Measurements from ENCODE around the gene RUSC1. TPM values are rescaled to one million over a fixed set of nuclear protein-coding genes. Genes with fewer than 3 reads are reported as not detected.

RUSC1 gene
- total RNA-seq, 1 donor from 2014 or later, result 67.1 TPM

- H3K4me3 Mint-ChIP-seq (ENCODE audit: unreplicated experiment), result no peak overlapping the region
- peaks cover 4% of the 10 kb centered on the region for H3K36me3 Mint-ChIP-seq (ENCODE audit: low read depth, unreplicated experiment)
- no peaks in the 10 kb centered on the region for H3K9me3 Mint-ChIP-seq (ENCODE audit: unreplicated experiment)
- peaks cover 11% of the 10 kb centered on the region for H3K4me1 Mint-ChIP-seq (ENCODE audit: unreplicated experiment)
- peaks cover 15% of the 10 kb centered on the region for H3K27me3 Mint-ChIP-seq (ENCODE audit: unreplicated experiment)
- no peak overlapping the region for H3K27ac Mint-ChIP-seq (ENCODE audit: unreplicated experiment)
- DNase-seq (ENCODE audit: low spot score), result no peak
- TF ChIP-seq CTCF (IDR thresholded peaks at IDR 0.05; ENCODE audit: unreplicated experiment), result no peak
These were observed 23.3 kb upstream of the RUSC1 start for GRCh38 chr1:155297384-155297783.

- peaks cover 6% of the 10 kb centered on the region for H3K4me1 Mint-ChIP-seq (ENCODE audit: unreplicated experiment)
- DNase-seq (ENCODE audit: low spot score), result no peak
- H3K9me3 Mint-ChIP-seq (ENCODE audit: unreplicated experiment), result no peaks in the 10 kb centered on the region
- no peak overlapping the region for H3K27ac Mint-ChIP-seq (ENCODE audit: unreplicated experiment)
- no peak overlapping the region for H3K4me3 Mint-ChIP-seq (ENCODE audit: unreplicated experiment)
- peaks cover 16% of the 10 kb centered on the region for H3K27me3 Mint-ChIP-seq (ENCODE audit: unreplicated experiment)
- no peak for TF ChIP-seq CTCF (IDR thresholded peaks at IDR 0.05; ENCODE audit: unreplicated experiment)
- peaks cover 4% of the 10 kb centered on the region for H3K36me3 Mint-ChIP-seq (ENCODE audit: low read depth, unreplicated experiment)
These were observed 20.7 kb upstream of the RUSC1 start for GRCh38 chr1:155300024-155300423.

- DNase-seq (ENCODE audit: low spot score), result no peak
- Mint-ChIP-seq H3K36me3 (ENCODE audit: low read depth, unreplicated experiment) (peaks cover 4% of the 10 kb centered on the region), H3K27ac (ENCODE audit: unreplicated experiment) (peak overlapping the region; percentile 50), H3K9me3 (ENCODE audit: unreplicated experiment) (no peaks in the 10 kb centered on the region), H3K27me3 (ENCODE audit: unreplicated experiment) (peaks cover 16% of the 10 kb centered on the region), H3K4me3 (ENCODE audit: unreplicated experiment) (no peak overlapping the region), H3K4me1 (ENCODE audit: unreplicated experiment) (peaks cover 6% of the 10 kb centered on the region)
- TF ChIP-seq CTCF (IDR thresholded peaks at IDR 0.05; ENCODE audit: unreplicated experiment), result no peak
These were observed 20.0 kb upstream of the RUSC1 start for GRCh38 chr1:155300553-155301329.

GRCh38 chr1:155301342-155301841, 19.3 kb upstream of the RUSC1 start, which contains the start of gene PKLR:
PKLR (minus strand) TSS chr1:155301438; CDS start chr1:155301395, 43 bp downstream.
- Mint-ChIP-seq H3K9me3 (ENCODE audit: unreplicated experiment) (no peaks in the 10 kb centered on the region), H3K4me3 (ENCODE audit: unreplicated experiment) (no peak within 1 kb of the TSS), H3K27ac (ENCODE audit: unreplicated experiment) (peak within 1 kb of the TSS; percentile 50), H3K27me3 (ENCODE audit: unreplicated experiment) (peaks cover 17% of the 10 kb centered on the region), H3K36me3 (ENCODE audit: low read depth, unreplicated experiment) (peaks cover 4% of the 10 kb centered on the region), H3K4me1 (ENCODE audit: unreplicated experiment) (peaks cover 6% of the 10 kb centered on the region)
- no peak for DNase-seq (ENCODE audit: low spot score)
- TF ChIP-seq CTCF (IDR thresholded peaks at IDR 0.05; ENCODE audit: unreplicated experiment), result no peak

GRCh38 chr1:155304558-155305063, 16.1 kb upstream of the RUSC1 start:
- TF ChIP-seq CTCF (IDR thresholded peaks at IDR 0.05; ENCODE audit: unreplicated experiment), result no peak
- Mint-ChIP-seq H3K36me3 (ENCODE audit: low read depth, unreplicated experiment) (peaks cover 7% of the 10 kb centered on the region), H3K27ac (ENCODE audit: unreplicated experiment) (peak overlapping the region; percentile 61), H3K9me3 (ENCODE audit: unreplicated experiment) (no peaks in the 10 kb centered on the region), H3K4me3 (ENCODE audit: unreplicated experiment) (no peak overlapping the region), H3K27me3 (ENCODE audit: unreplicated experiment) (peaks cover 22% of the 10 kb centered on the region), H3K4me1 (ENCODE audit: unreplicated experiment) (peaks cover 21% of the 10 kb centered on the region)
- DNase-seq (ENCODE audit: low spot score), result no peak
